ENCODE data around the gene FTH1. TPM values are rescaled to one million over a fixed set of nuclear protein-coding genes. Genes with fewer than 3 reads are reported as not detected.
"Not testable (repeated sequence)": the region's sequence is repeated elsewhere in the genome, so short reads cannot be mapped to it uniquely, and the experiment has no call there.

The FTH1 gene
- total RNA-seq, 4 donors from 2014 or later: 3,399 to 5,471 (median 4,336) TPM

GRCh38 chr11:61967924-61968757, 707 bp upstream of the FTH1 start:
- Histone ChIP-seq H3K27me3 (no peaks in the 10 kb centered on the region), H3K4me3 (peak overlapping the region; percentile 85 to 99 (median 96)), H3K9me3 (no peaks in the 10 kb centered on the region), H3K27ac (peak overlapping the region; percentile 100), H3K36me3 (peaks cover 0 to 22% (median 0%) of the 10 kb centered on the region in 3 donors), H3K4me1 (peaks cover 10 to 69% (median 32%) of the 10 kb centered on the region in 4 donors)
- DNase-seq: peak; percentile 48 to 78 (median 78)
- TF ChIP-seq, protein P1, sequence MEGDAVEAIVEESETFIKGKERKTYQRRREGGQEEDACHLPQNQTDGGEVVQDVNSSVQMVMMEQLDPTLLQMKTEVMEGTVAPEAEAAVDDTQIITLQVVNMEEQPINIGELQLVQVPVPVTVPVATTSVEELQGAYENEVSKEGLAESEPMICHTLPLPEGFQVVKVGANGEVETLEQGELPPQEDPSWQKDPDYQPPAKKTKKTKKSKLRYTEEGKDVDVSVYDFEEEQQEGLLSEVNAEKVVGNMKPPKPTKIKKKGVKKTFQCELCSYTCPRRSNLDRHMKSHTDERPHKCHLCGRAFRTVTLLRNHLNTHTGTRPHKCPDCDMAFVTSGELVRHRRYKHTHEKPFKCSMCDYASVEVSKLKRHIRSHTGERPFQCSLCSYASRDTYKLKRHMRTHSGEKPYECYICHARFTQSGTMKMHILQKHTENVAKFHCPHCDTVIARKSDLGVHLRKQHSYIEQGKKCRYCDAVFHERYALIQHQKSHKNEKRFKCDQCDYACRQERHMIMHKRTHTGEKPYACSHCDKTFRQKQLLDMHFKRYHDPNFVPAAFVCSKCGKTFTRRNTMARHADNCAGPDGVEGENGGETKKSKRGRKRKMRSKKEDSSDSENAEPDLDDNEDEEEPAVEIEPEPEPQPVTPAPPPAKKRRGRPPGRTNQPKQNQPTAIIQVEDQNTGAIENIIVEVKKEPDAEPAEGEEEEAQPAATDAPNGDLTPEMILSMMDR (IDR thresholded peaks at IDR 0.05): no peak
- no peak for TF ChIP-seq POLR2A (IDR thresholded peaks at IDR 0.05)

DNA sequence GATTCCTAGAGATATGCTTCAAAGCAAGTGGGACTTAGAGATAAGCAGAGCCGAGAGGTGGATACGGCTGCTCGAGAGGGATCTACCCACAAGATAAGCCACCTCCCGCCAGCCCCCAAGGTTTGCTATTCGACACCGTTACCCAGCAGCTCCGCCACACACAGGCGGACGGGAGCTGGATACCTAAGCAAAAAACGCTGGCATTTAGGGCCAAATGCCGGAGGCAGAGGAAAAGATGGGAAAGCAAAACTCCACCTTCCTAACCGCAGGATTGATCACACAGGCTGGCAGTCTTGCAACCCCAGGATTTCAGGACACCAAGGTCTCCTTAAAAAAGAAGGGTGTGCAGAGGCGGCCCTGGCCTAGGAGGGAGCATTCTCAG, 709 bp downstream of the FTH1 start:
- peak overlapping the region; percentile 100 for H3K27ac ChIP-seq
- peak overlapping the region; percentile 85 to 99 (median 96) for H3K4me3 ChIP-seq
- no peaks in the 10 kb centered on the region for H3K27me3 ChIP-seq
- no peaks in the 10 kb centered on the region for H3K9me3 ChIP-seq
- no peak for TF ChIP-seq POLR2A (IDR thresholded peaks at IDR 0.05)
- TF ChIP-seq, protein P1 (IDR thresholded peaks at IDR 0.05): no peak
- peak in 2 of 3 donors; percentile 56 to 60 for DNase-seq
- peaks cover 0 to 22% (median 0%) of the 10 kb centered on the region in 3 donors for H3K36me3 ChIP-seq
- H3K4me1 ChIP-seq: peaks cover 5 to 69% (median 32%) of the 10 kb centered on the region in 4 donors

DNA sequence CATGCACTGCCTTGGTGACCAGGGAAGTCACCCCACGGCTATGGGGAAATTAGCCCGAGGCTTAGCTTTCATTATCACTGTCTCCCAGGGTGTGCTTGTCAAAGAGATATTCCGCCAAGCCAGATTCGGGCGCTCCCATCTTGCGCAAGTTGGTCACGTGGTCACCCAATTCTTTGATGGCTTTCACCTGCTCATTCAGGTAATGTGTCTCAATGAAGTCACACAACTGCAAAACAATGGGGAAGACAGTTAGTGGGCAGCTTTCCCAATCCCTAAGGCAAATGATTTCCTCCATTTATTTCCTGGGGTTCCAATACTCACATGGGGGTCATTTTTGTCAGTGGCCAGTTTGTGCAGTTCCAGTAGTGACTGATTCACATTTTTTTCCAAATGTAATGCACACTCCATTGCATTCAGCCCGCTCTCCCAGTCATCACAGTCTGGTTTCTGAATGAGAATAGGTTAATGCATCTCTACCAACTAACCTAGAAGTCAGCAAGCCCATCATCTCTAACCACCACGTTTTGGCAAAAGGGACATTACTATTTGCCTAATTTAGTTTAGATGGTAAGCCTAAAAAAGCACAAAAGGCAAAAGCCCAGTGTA, 2.7 kb downstream of the FTH1 start:
- Histone ChIP-seq H3K27ac (peak overlapping the region; percentile 100), H3K4me1 (peaks cover 4 to 69% (median 26%) of the 10 kb centered on the region in 4 donors), H3K36me3 (peaks cover 0 to 22% (median 0%) of the 10 kb centered on the region in 3 donors), H3K4me3 (peak overlapping the region; percentile 85 to 99 (median 96))
- peak in 1 of 2 donors; percentile 41 for TF ChIP-seq POLR2A (IDR thresholded peaks at IDR 0.05)
- DNase-seq: peak in 2 of 3 donors; percentile 50 to 81
- H3K9me3 ChIP-seq, H3K27me3 ChIP-seq: not testable (repeated sequence)

DNA sequence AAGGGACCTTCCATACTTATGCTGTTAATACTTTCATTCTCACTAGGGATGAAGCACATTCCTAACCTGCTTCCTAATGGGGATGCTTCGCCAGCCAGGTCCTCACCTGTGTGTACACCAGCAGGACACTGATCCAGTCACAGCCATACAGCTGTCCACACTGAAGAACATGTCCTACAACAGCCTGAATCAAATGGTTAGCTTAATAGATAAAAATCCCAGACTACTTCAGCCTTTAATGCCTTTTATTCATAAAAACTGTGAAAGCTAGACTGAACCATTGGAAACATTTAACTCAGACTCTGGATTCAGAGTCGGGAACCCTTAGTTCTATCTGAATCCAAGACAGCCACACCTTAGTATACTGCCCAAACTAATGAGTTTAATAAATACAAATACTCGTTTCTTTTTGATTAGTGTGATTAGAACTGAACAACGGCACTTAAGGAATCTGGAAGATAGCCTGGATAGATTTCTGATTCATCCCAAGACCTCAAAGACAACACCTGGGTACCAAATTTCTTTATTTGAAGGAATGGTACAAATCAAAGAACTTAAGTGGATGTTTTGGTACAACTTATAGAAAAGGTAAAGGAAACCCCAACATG, 3.3 kb downstream of the FTH1 start:
- no peaks in the 10 kb centered on the region for H3K9me3 ChIP-seq
- peaks cover 0 to 22% (median 0%) of the 10 kb centered on the region in 3 donors for H3K36me3 ChIP-seq
- H3K4me3 ChIP-seq: peak overlapping the region in 2 of 4 donors; percentile 85 to 95
- peak in 1 of 3 donors; percentile 46 for DNase-seq
- peak in 1 of 2 donors; percentile 20 for TF ChIP-seq POLR2A (IDR thresholded peaks at IDR 0.05)
- TF ChIP-seq, protein P1 (IDR thresholded peaks at IDR 0.05): no peak
- H3K27ac ChIP-seq: peak overlapping the region; percentile 75 to 100 (median 100)
- H3K4me1 ChIP-seq: peaks cover 4 to 62% (median 26%) of the 10 kb centered on the region in 4 donors
- H3K27me3 ChIP-seq: no peaks in the 10 kb centered on the region

DNA sequence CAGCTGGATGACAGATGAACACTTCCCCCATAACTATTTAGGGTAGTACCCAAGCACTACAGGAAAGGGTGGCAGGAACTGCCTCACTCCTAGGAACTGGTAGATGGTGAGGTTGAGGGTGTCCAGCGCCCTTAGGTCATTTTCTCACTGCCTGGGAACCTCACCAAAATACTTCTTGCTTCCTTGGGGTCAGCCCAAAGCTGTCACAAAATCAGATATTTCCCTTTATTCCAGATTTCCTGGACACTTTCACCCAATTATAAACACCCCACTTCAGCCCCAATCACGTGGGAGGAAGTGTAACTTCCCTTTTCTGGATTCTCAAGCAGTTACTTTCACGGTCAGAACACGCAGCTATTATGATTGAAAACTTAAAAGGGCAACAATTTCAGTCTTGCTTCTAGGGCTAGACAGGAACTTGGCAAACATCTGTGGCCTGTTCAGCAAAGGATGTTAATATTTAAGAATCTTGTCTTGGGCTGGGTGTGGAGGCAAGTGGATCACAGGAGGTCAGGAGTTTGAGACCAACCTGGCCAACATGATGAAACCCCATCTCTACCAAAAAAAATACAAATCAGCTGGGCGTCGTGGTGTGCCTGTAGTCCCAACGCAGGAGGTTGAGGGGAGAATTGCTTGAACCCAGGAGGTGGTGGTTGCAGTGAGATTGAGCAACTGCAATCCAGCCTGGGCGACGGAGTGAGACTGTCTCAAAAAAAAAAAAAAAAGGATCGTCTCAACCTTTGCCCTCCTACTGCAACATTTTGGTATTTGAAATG, 4.0 kb downstream of the FTH1 start:
- TF ChIP-seq, protein P1 (IDR thresholded peaks at IDR 0.05): peak in 1 of 6 experiments; percentile 4
- TF ChIP-seq POLR2A (IDR thresholded peaks at IDR 0.05): peak in 1 of 2 donors; percentile 9
- Histone ChIP-seq H3K9me3 (no peaks in the 10 kb centered on the region), H3K27ac (peak overlapping the region; percentile 75 to 100 (median 100)), H3K27me3 (no peaks in the 10 kb centered on the region), H3K4me1 (peaks cover 4 to 56% (median 26%) of the 10 kb centered on the region in 4 donors), H3K4me3 (peak overlapping the region in 2 of 4 donors; percentile 85 to 95), H3K36me3 (peaks cover 0 to 22% (median 0%) of the 10 kb centered on the region in 3 donors)
- peak; percentile 47 to 63 (median 63) for DNase-seq

Measured in Peyer's patch (tissue), 4 donors.